K562 (cell line): Measurements from ENCODE around the gene POLR2L. TPM values are rescaled to one million over a fixed set of nuclear protein-coding genes. Genes with fewer than 3 reads are reported as not detected.

ENCODE experiments used
- BRF2 ChIP-seq: IDR thresholded peaks from 3 replicates; pipeline ENCODE4 v1.6.1; 2011; ENCODE audit warnings: borderline replicate concordance, mild to moderate bottlenecking; ENCODE audit not compliant: insufficient read length, insufficient read depth
- CLOCK ChIP-seq: fragments of 250-450 bp; sonication (Bioruptor Pico); IDR thresholded peaks from 2 replicates; pipeline ENCODE4 v1.4.0; 2020; ENCODE audit warnings: mild to moderate bottlenecking, moderate library complexity, borderline replicate concordance
- DPF2 ChIP-seq: fragments of 450-650 bp; IDR thresholded peaks from 2 replicates; pipeline ENCODE4 v1.6.1; 2016
- ETV1 ChIP-seq: fragments of 450-650 bp; conservative IDR thresholded peaks from 2 replicates; pipeline ENCODE4 v1.6.1; 2016; ENCODE audit warnings: missing genetic modification characterization, control low read depth, low read depth, missing compliant biosample characterization
- FOXP1 ChIP-seq: sonication (generic); formaldehyde crosslinking; IDR thresholded peaks from 2 replicates; pipeline ENCODE4 v1.8.0; 2022; ENCODE audit warnings: mild to moderate bottlenecking, missing genetic modification reagents
- GATAD2B ChIP-seq: fragments of 450-650 bp; IDR thresholded peaks from 2 replicates; pipeline ENCODE4 v1.6.1; 2017; ENCODE audit warnings: mild to moderate bottlenecking, borderline replicate concordance
- HDAC8 ChIP-seq: fragments of 450-650 bp; IDR thresholded peaks from 2 replicates; pipeline ENCODE4 v1.6.1; 2016; ENCODE audit warnings: mild to moderate bottlenecking, missing genetic modification characterization, moderate library complexity, missing compliant biosample characterization
- HNRNPLL ChIP-seq: fragments of 200-400 bp; formaldehyde crosslinking; IDR thresholded peaks from 2 replicates; pipeline ENCODE4 v1.6.1; 2017; ENCODE audit warnings: low read length, low read depth, mild to moderate bottlenecking; ENCODE audit not compliant: poor library complexity, severe bottlenecking
- MYC ChIP-seq, 2 experiments: fragments of 250-450 bp in 1 of 2; sonication (Bioruptor Pico) in 1 of 2; IDR thresholded peaks; 2 replicates each; pipeline versions ENCODE4 v1.5.1 to v1.6.1; 2012 to 2021; ENCODE audit warnings: low read depth in 2 of 2, borderline replicate concordance in 1 of 2, improper control_type of control experiment in 1 of 2, low read length in 1 of 2, mild to moderate bottlenecking in 1 of 2, moderate library complexity in 1 of 2
- NCOA6 ChIP-seq: fragments of 450-650 bp; IDR thresholded peaks from 2 replicates; pipeline ENCODE4 v1.6.1; 2017; ENCODE audit warnings: mild to moderate bottlenecking
- NR1H2 ChIP-seq: sonication (generic); formaldehyde crosslinking; IDR thresholded peaks from 2 replicates; pipeline ENCODE4 v1.4.0; 2020; ENCODE audit warnings: mild to moderate bottlenecking, missing genetic modification reagents
- RBM39 ChIP-seq: fragments of 200-400 bp; formaldehyde crosslinking; optimal IDR thresholded peaks from 2 replicates; pipeline ENCODE3; 2018; ENCODE audit warnings: low read depth, low read length
- RFX7 ChIP-seq: fragments of 250-450 bp; sonication (Bioruptor Pico); IDR thresholded peaks from 2 replicates; pipeline ENCODE4 v1.5.1; 2021; ENCODE audit warnings: mild to moderate bottlenecking
- STAT6 ChIP-seq: sonication (generic); formaldehyde crosslinking; IDR thresholded peaks from 2 replicates; pipeline ENCODE4 v1.8.1; 2023; ENCODE audit warnings: mild to moderate bottlenecking, missing genetic modification reagents
- TFE3 ChIP-seq: fragments of 450-650 bp; formaldehyde crosslinking; IDR thresholded peaks from 2 replicates; pipeline ENCODE4 v1.4.0; 2020; ENCODE audit warnings: mild to moderate bottlenecking, mixed read lengths
- XRCC3 ChIP-seq: fragments of 450-650 bp; IDR thresholded peaks from 2 replicates; pipeline ENCODE4 v1.6.1; 2017; ENCODE audit warnings: mild to moderate bottlenecking, moderate library complexity
- ZNF174 ChIP-seq: fragments of 250-450 bp; sonication (Bioruptor Pico); IDR thresholded peaks from 2 replicates; pipeline ENCODE4 v1.4.0; 2020; ENCODE audit warnings: mild to moderate bottlenecking
- ZNF431 ChIP-seq: sonication (generic); formaldehyde crosslinking; IDR thresholded peaks from 2 replicates; pipeline ENCODE4 v1.8.0; 2022; ENCODE audit warnings: mild to moderate bottlenecking, missing genetic modification reagents
- polyA plus RNA-seq, 8 experiments: library from polyadenylated mRNA; depleted of rRNA in 4 of 8; stranded (reverse) in 5 of 8; unstranded in 3 of 8; fragments of >200 nt; fragmentation: Nextera tagmentation in 2 of 8; fragmentation: Illumina TruSeq in 1 of 8; extraction: Ambion mirVana in 2 of 8; extraction: Trizol in 1 of 8; gene quantifications; 2 replicates each; pipeline versions ENCODE4 v1.2.1 to v1.2.3, GENCODE V29; 2011 to 2014; ENCODE audit warnings: inconsistent platforms in 1 of 8, missing spikeins in 1 of 8
- total RNA-seq, 7 experiments: library from RNA; depleted of rRNA in 6 of 7; stranded (reverse); fragments of >200 nt in 6 of 7; fragmentation: Illumina TruSeq in 2 of 7; extraction: Trizol in 2 of 7; gene quantifications; 2 replicates each; pipeline versions ENCODE4 v1.2.1 to v1.2.3, GENCODE V29; 2011 to 2021; ENCODE audit warnings: low replicate concordance in 1 of 7

The POLR2L gene
- total and polyA plus RNA-seq, 9 of the 15 experiments (the other 6 are each of a cell fraction or from before 2014, with no cell fraction given): 38.3 to 688 (median 108) TPM

- TF ChIP-seq NCOA6 (no peak), NR1H2 (CRISPR knock-in tag) (no peak; the same call in none of the 2 replicates), HDAC8 (tag) (no peak; the same call in 1 of the 2 replicates), DPF2 (no peak), ETV1 (tag) (peak; percentile 85), ZNF431 (CRISPR knock-in tag) (no peak; the same call in 1 of the 2 replicates), GATAD2B (no peak), TFE3 (no peak), XRCC3 (no peak), FOXP1 (peak; percentile 96), MYC (IDR thresholded peaks at IDR 0.05; ENCODE audit: low read depth, low read length) (peak; percentile 86), MYC (CRISPR knock-in tag; IDR thresholded peaks at IDR 0.05; ENCODE audit: borderline replicate concordance, low read depth) (peak; percentile 97), BRF2 (no peak), RBM39 (peak; percentile 25), RFX7 (CRISPR knock-in tag) (no peak), HNRNPLL (peak; percentile 61), ZNF174 (CRISPR knock-in tag) (no peak), CLOCK (CRISPR knock-in tag) (no peak), STAT6 (CRISPR knock-in tag) (peak; percentile 12; the same call in 1 of the 2 replicates)
Observed at GRCh38 chr11:809287-810039, 32.9 kb downstream of the POLR2L start, which contains the start of gene RPLP2 (continued).
